Cardiac muscle cell (in vitro differentiated cells and primary cell): ENCODE measurements around the gene PBRM1. TPM values are rescaled to one million over a fixed set of nuclear protein-coding genes. Genes with fewer than 3 reads are reported as not detected.

Source experiments
- DNase-seq, 2 donors: peaks; one replicate each; pipeline versions ENCODE4 v3.0.0 to v3.0.0-alpha.2; 2010 to 2017; ENCODE audit warnings: low read depth in 1 of 2, low spot score in 1 of 2
- H3K27ac ChIP-seq: fragments of 200-600 bp; sonication (generic); 2 replicates; pipeline ENCODE4 v1.5.1; 2016
- H3K27me3 ChIP-seq: fragments of 200-600 bp; sonication (generic); 2 replicates; pipeline ENCODE4 v1.6.0; 2016; ENCODE audit warnings: control low read depth
- H3K36me3 ChIP-seq: fragments of 200-600 bp; sonication (generic); 2 replicates; pipeline ENCODE4 v1.5.1; 2016; ENCODE audit warnings: control low read depth
- H3K4me1 ChIP-seq: fragments of 200-600 bp; sonication (generic); 2 replicates; pipeline ENCODE4 v1.8.1; 2017; ENCODE audit warnings: low read depth, mild to moderate bottlenecking, mixed run types
- H3K4me3 ChIP-seq: fragments of 200-600 bp; sonication (generic); 2 replicates; pipeline ENCODE4 v1.5.1; 2016; ENCODE audit warnings: mild to moderate bottlenecking
- H3K9me3 ChIP-seq: fragments of 200-600 bp; sonication (generic); 2 replicates; pipeline ENCODE4 v1.5.1; 2017; ENCODE audit warnings: low read depth, mild to moderate bottlenecking, control low read depth
- CTCF ChIP-seq: IDR thresholded peaks from 2 replicates; pipeline ENCODE4 v1.5.1; 2012; ENCODE audit warnings: low read depth, mild to moderate bottlenecking, low read length
- polyA plus RNA-seq: library from polyadenylated mRNA; unstranded; fragments of >200 nt; fragmentation: Nextera tagmentation; extraction: Ambion mirVana; gene quantifications from 2 replicates; pipeline ENCODE4 v1.2.1, GENCODE V29; 2016
- total RNA-seq: library from RNA; depleted of rRNA; stranded (reverse); fragments of >200 nt; gene quantifications from 2 replicates; pipeline ENCODE4 v1.2.3, GENCODE V29; 2016

Gene PBRM1
- total and polyA plus RNA-seq, 2 experiments from 2014 or later = 64.0 to 76.2 TPM

- Histone ChIP-seq H3K9me3 (no peaks in the 10 kb centered on the region), H3K4me3 (peak overlapping the region; percentile 84), H3K27me3 (no peaks in the 10 kb centered on the region), H3K27ac (no peak overlapping the region), H3K4me1 (peaks cover 19% of the 10 kb centered on the region), H3K36me3 (peaks cover 9% of the 10 kb centered on the region)
- no peak for TF ChIP-seq CTCF
- peak; percentile 23 to 63 for DNase-seq
Observed at GRCh38 chr3:52532838-52533622, 152.7 kb downstream of the PBRM1 start.

- Histone ChIP-seq H3K27me3 (no peaks in the 10 kb centered on the region), H3K27ac (no peak overlapping the region), H3K9me3 (no peaks in the 10 kb centered on the region), H3K4me3 (peak overlapping the region; percentile 84), H3K36me3 (peaks cover 14% of the 10 kb centered on the region), H3K4me1 (peaks cover 14% of the 10 kb centered on the region)
- DNase-seq = peak in 1 of 2 donors; percentile 77
- no peak for TF ChIP-seq CTCF
Observed at GRCh38 chr3:52532517-52532837, 153.2 kb downstream of the PBRM1 start.

GRCh38 chr3:52531860-52532516 lies 153.7 kb downstream of the PBRM1 start:
- Histone ChIP-seq H3K4me1 (peaks cover 12% of the 10 kb centered on the region), H3K36me3 (peaks cover 15% of the 10 kb centered on the region), H3K27me3 (no peaks in the 10 kb centered on the region), H3K27ac (no peak overlapping the region), H3K9me3 (no peaks in the 10 kb centered on the region), H3K4me3 (peak overlapping the region; percentile 84)
- no peak for DNase-seq
- no peak for TF ChIP-seq CTCF

- Histone ChIP-seq H3K4me1 (peaks cover 12% of the 10 kb centered on the region), H3K27ac (no peak overlapping the region), H3K4me3 (no peak overlapping the region), H3K27me3 (no peaks in the 10 kb centered on the region), H3K36me3 (peaks cover 15% of the 10 kb centered on the region), H3K9me3 (no peaks in the 10 kb centered on the region)
- TF ChIP-seq CTCF = no peak
- DNase-seq = no peak
Observed at GRCh38 chr3:52530918-52531826, 154.5 kb downstream of the PBRM1 start.
